ENCODE results near the gene STOX2. TPM values are rescaled to one million over a fixed set of nuclear protein-coding genes. Genes with fewer than 3 reads are reported as not detected.
"Not testable (repeated sequence)": the region's sequence is repeated elsewhere in the genome, so short reads cannot be mapped to it uniquely, and the experiment has no call there.

Gene STOX2
- total and polyA plus RNA-seq, 2 of the 13 experiments (the other 11 are each of a cell fraction or from before 2014, with no cell fraction given), result 0.01 to 0.15 TPM

- no peak for TF ChIP-seq ZNF296 (CRISPR knock-in tag; conservative IDR thresholded peaks at IDR 0.05)
- TF ChIP-seq ZNF20 (CRISPR knock-in tag; IDR thresholded peaks at IDR 0.05), result no peak
- no peak for TF ChIP-seq RFX3 (CRISPR knock-in tag; IDR thresholded peaks at IDR 0.05)
- no peak for TF ChIP-seq KMT2B (CRISPR knock-in tag; IDR thresholded peaks at IDR 0.05)
- TF ChIP-seq TOE1 (CRISPR knock-in tag; IDR thresholded peaks at IDR 0.05), result no peak
- DNase-seq (ENCODE audit: low spot score), result no peak
- intact Hi-C loops (cut with micrococcal nuclease; ENCODE audit: unreplicated experiment) (no loop called here), in situ Hi-C loops (cut with HindIII; ENCODE audit: extremely low pct_ligation_motif_present, low pct_unique_long_range_greater_than_20kb) (no loop called here)
- no peak for ATAC-seq
- ChIA-PET POLR2A (no interaction called here), CTCF (ENCODE audit: low intra/inter-chr PET ratio, low total read pairs) (no interaction called here)
- Histone ChIP-seq H3K9me3 (ENCODE audit: low read length) (no peaks in the 10 kb centered on the region), H3K36me3 (replicated peaks in 1 of 2; ENCODE audit: control insufficient read depth in 1 of 2, insufficient read depth in 2 of 2, low read length in 2 of 2) (no peaks in the 10 kb centered on the region), H3K4me3 (replicated peaks in 1 of 3; ENCODE audit: insufficient read depth in 1 of 3, low read depth in 2 of 3, low read length in 3 of 3) (no peak overlapping the region), H3K4me2 (ENCODE audit: low read depth, low read length) (no peak overlapping the region), H3K9ac (ENCODE audit: insufficient read depth, low read depth, low read length) (no peak overlapping the region), H2AFZ (ENCODE audit: low read length) (no peak overlapping the region), H4K20me1 (ENCODE audit: insufficient read depth, low read length) (no peaks in the 10 kb centered on the region), H3K27ac (ENCODE audit: extremely low read length, insufficient read depth, low read length) (no peak overlapping the region), H3K4me1 (ENCODE audit: insufficient read depth, low read length) (no peaks in the 10 kb centered on the region), H3K79me2 (ENCODE audit: insufficient read depth, low read length) (no peaks in the 10 kb centered on the region), H3K27me3 (ENCODE audit: control insufficient read depth in 1 of 2, insufficient read depth in 2 of 2, low read length in 2 of 2) (no peaks in the 10 kb centered on the region)
- BruUV-seq (replicated peaks), result no TSS peak
- 71% methylated on average over 8 of the region's 8 CpGs for WGBS (ENCODE audit: low lambda C conversion rate)
- FAIRE-seq, result no peak
Observed at GRCh38 chr4:183945741-183946140, 40.6 kb downstream of the STOX2 start.

GRCh38 chr4:183950536-183950935 lies 45.4 kb downstream of the STOX2 start:
- CTCF ChIA-PET (ENCODE audit: low intra/inter-chr PET ratio, low total read pairs), result no interaction called here

GRCh38 chr4:183952652-183953051 lies 47.5 kb downstream of the STOX2 start:
- ATAC-seq; H3K4me1 ChIP-seq (ENCODE audit: insufficient read depth, low read length); BruUV-seq (replicated peaks); H3K79me2 ChIP-seq (ENCODE audit: insufficient read depth, low read length); H3K4me2 ChIP-seq (ENCODE audit: low read depth, low read length); H3K9me3 ChIP-seq (ENCODE audit: low read length); H3K9ac ChIP-seq (ENCODE audit: insufficient read depth, low read depth, low read length); POLR2A ChIA-PET; intact Hi-C loops (cut with micrococcal nuclease; ENCODE audit: unreplicated experiment); CTCF ChIA-PET (ENCODE audit: low intra/inter-chr PET ratio, low total read pairs); H3K4me3 ChIP-seq (replicated peaks in 1 of 3; ENCODE audit: insufficient read depth in 1 of 3, low read depth in 2 of 3, low read length in 3 of 3); H2AFZ ChIP-seq (ENCODE audit: low read length); H3K27ac ChIP-seq (ENCODE audit: extremely low read length, insufficient read depth, low read length); in situ Hi-C loops (cut with HindIII; ENCODE audit: extremely low pct_ligation_motif_present, low pct_unique_long_range_greater_than_20kb); H4K20me1 ChIP-seq (ENCODE audit: insufficient read depth, low read length); H3K36me3 ChIP-seq (replicated peaks in 1 of 2; ENCODE audit: control insufficient read depth in 1 of 2, insufficient read depth in 2 of 2, low read length in 2 of 2); DNase-seq (ENCODE audit: low spot score); FAIRE-seq; H3K27me3 ChIP-seq (ENCODE audit: control insufficient read depth in 1 of 2, insufficient read depth in 2 of 2, low read length in 2 of 2): not testable (repeated sequence)
- 62% methylated on average over 1 of the region's 1 CpG for WGBS (ENCODE audit: low lambda C conversion rate)

More at GRCh38 chr4:183950536-183950935, 45.4 kb downstream of the STOX2 start:
- H3K9ac ChIP-seq (ENCODE audit: insufficient read depth, low read depth, low read length), result no peak overlapping the region
- H2AFZ ChIP-seq (ENCODE audit: low read length), result no peak overlapping the region
- intact Hi-C loops (cut with micrococcal nuclease; ENCODE audit: unreplicated experiment), result no loop called here
- H3K79me2 ChIP-seq (ENCODE audit: insufficient read depth, low read length), result no peaks in the 10 kb centered on the region
- 74% methylated on average over 4 of the region's 8 CpGs for WGBS (ENCODE audit: low lambda C conversion rate)
- no peaks in the 10 kb centered on the region for H3K27me3 ChIP-seq (ENCODE audit: control insufficient read depth in 1 of 2, insufficient read depth in 2 of 2, low read length in 2 of 2)
- H3K36me3 ChIP-seq (replicated peaks in 1 of 2; ENCODE audit: control insufficient read depth in 1 of 2, insufficient read depth in 2 of 2, low read length in 2 of 2), result no peaks in the 10 kb centered on the region
- no peak overlapping the region for H3K4me3 ChIP-seq (replicated peaks in 1 of 3; ENCODE audit: insufficient read depth in 1 of 3, low read depth in 2 of 3, low read length in 3 of 3)
- DNase-seq (ENCODE audit: low spot score) (no peak), FAIRE-seq (no peak), ATAC-seq (no peak)
- H3K9me3 ChIP-seq (ENCODE audit: low read length), result no peaks in the 10 kb centered on the region
- H4K20me1 ChIP-seq (ENCODE audit: insufficient read depth, low read length), result no peaks in the 10 kb centered on the region
- H3K4me2 ChIP-seq (ENCODE audit: low read depth, low read length), result no peak overlapping the region
- POLR2A ChIA-PET, result no interaction called here
- H3K4me1 ChIP-seq (ENCODE audit: insufficient read depth, low read length), result no peaks in the 10 kb centered on the region
- BruUV-seq (replicated peaks), result no TSS peak
- in situ Hi-C loops (cut with HindIII; ENCODE audit: extremely low pct_ligation_motif_present, low pct_unique_long_range_greater_than_20kb), result no loop called here
- no peak overlapping the region for H3K27ac ChIP-seq (ENCODE audit: extremely low read length, insufficient read depth, low read length)
- TF ChIP-seq TBX2 (CRISPR knock-in tag; IDR thresholded peaks at IDR 0.05; ENCODE audit: borderline replicate concordance) (no peak), U2AF2 (IDR thresholded peaks at IDR 0.05; ENCODE audit: low read depth, low read length) (no peak)
- TF ChIP-seq, protein P1, sequence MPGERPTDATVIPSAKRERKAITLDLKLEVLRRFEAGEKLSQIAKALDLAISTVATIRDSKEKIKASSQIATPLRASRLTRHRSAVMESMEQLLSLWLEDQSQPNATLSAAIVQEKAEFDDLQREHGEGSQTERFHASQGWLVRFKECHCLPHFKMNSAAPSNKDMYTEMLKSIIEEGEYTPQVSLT (CRISPR knock-in tag; IDR thresholded peaks at IDR 0.05; ENCODE audit: borderline replicate concordance, low read depth), result no peak
